HL-60 (cell line): ENCODE data around the gene DNLZ.

Experiments used
- GABPA ChIP-seq: IDR thresholded peaks from 2 replicates; pipeline ENCODE4 v1.6.1; 2012; ENCODE audit warnings: low read depth
- POLR2AphosphoS5 ChIP-seq: IDR thresholded peaks from 2 replicates; pipeline ENCODE4 v1.6.1; 2012; ENCODE audit warnings: low read depth
- SPI1 ChIP-seq: IDR thresholded peaks from 2 replicates; pipeline ENCODE4 v1.6.1; 2012; ENCODE audit warnings: low read depth, mild to moderate bottlenecking, borderline replicate concordance
- TF ChIP-seq, protein P1 (sequence below): IDR thresholded peaks from one replicate; pipeline ENCODE4 v1.5.1; 2011; ENCODE audit warnings: low read length, control low read depth, inconsistent platforms; ENCODE audit not compliant: insufficient read depth
- TF ChIP-seq, protein P2 (sequence below): IDR thresholded peaks from 2 replicates; pipeline ENCODE4 v1.6.1; 2012; ENCODE audit warnings: low read depth; ENCODE audit not compliant: insufficient replicate concordance

GRCh38 chr9:136396219-136396515, 32.6 kb upstream of the DNLZ start:
- TF ChIP-seq, protein P1, sequence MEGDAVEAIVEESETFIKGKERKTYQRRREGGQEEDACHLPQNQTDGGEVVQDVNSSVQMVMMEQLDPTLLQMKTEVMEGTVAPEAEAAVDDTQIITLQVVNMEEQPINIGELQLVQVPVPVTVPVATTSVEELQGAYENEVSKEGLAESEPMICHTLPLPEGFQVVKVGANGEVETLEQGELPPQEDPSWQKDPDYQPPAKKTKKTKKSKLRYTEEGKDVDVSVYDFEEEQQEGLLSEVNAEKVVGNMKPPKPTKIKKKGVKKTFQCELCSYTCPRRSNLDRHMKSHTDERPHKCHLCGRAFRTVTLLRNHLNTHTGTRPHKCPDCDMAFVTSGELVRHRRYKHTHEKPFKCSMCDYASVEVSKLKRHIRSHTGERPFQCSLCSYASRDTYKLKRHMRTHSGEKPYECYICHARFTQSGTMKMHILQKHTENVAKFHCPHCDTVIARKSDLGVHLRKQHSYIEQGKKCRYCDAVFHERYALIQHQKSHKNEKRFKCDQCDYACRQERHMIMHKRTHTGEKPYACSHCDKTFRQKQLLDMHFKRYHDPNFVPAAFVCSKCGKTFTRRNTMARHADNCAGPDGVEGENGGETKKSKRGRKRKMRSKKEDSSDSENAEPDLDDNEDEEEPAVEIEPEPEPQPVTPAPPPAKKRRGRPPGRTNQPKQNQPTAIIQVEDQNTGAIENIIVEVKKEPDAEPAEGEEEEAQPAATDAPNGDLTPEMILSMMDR = no peak
- TF ChIP-seq POLR2AphosphoS5 (no peak), SPI1 (no peak), GABPA (no peak)
- TF ChIP-seq, protein P2, sequence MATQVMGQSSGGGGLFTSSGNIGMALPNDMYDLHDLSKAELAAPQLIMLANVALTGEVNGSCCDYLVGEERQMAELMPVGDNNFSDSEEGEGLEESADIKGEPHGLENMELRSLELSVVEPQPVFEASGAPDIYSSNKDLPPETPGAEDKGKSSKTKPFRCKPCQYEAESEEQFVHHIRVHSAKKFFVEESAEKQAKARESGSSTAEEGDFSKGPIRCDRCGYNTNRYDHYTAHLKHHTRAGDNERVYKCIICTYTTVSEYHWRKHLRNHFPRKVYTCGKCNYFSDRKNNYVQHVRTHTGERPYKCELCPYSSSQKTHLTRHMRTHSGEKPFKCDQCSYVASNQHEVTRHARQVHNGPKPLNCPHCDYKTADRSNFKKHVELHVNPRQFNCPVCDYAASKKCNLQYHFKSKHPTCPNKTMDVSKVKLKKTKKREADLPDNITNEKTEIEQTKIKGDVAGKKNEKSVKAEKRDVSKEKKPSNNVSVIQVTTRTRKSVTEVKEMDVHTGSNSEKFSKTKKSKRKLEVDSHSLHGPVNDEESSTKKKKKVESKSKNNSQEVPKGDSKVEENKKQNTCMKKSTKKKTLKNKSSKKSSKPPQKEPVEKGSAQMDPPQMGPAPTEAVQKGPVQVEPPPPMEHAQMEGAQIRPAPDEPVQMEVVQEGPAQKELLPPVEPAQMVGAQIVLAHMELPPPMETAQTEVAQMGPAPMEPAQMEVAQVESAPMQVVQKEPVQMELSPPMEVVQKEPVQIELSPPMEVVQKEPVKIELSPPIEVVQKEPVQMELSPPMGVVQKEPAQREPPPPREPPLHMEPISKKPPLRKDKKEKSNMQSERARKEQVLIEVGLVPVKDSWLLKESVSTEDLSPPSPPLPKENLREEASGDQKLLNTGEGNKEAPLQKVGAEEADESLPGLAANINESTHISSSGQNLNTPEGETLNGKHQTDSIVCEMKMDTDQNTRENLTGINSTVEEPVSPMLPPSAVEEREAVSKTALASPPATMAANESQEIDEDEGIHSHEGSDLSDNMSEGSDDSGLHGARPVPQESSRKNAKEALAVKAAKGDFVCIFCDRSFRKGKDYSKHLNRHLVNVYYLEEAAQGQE = no peak
